NCI-H2196 treated with DMSO at 0.1 percent for 48 hours (cell line): Measurements from ENCODE around the gene NPAS2.

ENCODE experiments used
- DNase-seq: peaks from one replicate; lab custom pipeline; 2025; ENCODE audit not compliant: unreplicated experiment; lab: John Stamatoyannopoulos, UW

Gene NPAS2

GRCh38 chr2:100964681-100965169 is 144.8 kb downstream of the NPAS2 start:
- no peak for DNase-seq

DNA sequence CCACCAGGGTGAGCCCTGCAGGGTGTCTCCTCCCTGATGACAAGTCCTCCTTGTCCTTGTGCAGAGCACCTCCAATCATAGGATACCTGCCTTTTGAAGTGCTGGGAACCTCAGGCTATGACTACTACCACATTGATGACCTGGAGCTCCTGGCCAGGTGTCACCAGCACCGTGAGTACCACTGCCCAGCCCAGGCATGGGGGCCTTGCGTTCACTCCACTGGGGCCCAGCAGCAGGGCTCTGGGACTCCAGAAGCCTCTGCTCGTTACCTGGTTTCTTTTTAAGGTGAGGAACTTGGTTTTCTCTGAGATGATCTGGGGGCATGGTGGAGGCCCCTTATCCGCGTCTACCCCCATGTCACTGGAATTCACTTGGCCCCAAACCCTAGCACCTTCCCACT is 145.7 kb downstream of the NPAS2 start:
- DNase-seq = no peak

GRCh38 chr2:100967716-100968115 is 147.8 kb downstream of the NPAS2 start:
- DNase-seq = no peak

DNA sequence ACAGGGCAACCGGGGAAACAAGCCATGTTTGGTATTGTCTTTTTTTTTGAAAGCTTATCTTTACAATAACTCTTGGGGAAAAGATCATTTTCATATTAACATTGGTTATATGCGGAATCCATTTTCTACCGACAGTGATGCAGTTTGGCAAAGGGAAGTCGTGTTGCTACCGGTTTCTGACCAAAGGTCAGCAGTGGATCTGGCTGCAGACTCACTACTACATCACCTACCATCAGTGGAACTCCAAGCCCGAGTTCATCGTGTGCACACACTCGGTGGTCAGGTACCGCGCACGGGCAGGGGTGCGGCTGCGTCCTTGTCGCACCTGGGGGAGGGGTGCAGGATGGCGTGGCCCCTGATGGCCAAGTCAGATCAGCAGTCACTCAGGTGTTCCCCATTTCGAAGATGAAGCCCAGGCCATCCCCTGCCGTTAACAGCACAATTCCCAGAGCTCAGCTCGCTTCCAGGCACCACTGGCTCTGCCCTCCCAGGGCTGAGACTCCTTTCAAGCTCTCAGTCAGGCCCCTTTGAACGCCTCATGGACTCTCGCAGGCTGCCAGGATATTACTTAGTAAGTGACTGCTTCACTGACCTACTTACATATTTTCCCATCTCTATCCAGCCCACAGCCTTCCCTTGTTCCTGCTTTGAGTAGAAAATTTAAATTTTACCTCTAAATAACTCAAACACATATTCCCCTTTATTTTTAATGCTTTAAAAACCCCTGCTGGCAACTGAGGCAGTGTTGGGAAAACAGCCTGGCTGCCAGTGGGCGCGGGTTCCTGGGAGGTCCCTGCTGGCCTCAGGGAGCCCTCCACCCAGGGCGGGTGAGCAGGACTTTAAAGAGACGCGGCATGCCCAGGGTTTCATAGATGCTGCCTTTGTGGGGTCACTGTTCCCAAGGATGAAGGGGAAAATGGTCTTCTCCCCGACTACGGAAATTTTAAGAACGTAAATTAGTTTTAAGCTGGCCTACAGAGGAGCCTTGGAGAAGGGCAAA is 148.5 kb downstream of the NPAS2 start:
- no peak for DNase-seq

DNA sequence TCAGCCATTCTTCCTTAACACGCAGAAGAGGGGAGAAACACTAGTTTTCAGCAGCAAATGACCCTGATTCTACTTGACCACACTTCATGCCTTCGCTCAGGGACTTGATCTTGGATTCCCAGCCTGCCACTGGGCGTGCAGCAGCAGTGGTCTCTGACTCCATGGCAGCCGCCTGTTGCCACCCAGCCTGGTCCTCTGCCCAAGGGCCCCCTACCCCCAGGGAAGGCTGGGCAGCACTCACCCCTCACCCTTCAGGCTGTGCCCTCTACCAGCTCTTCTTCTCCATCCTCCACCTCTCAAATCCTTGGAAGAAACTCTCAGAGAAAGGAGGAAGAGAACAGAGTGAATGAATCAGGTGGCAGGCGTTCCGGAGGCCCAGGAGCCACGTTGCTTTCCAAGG is 150.1 kb downstream of the NPAS2 start:
- DNase-seq = no peak

DNA sequence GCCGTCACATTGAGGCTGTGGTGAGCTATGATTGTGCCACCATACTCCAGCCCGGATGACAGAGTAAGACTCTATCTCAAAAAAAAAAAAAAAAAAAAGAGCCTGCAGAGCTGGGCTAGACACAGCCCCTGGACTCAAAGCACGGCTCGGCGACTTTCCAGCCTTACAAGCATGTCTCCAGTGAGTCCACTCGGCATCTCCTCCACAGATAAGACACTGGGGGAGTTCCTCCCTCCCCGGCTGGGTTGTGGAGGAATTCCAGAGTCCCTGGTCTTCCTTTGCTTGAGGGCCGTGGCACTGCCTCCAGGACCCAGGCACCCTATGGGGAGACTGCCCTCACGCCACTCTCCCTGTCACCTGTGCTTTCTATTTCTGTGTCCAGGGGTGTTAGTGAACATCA is 151.3 kb downstream of the NPAS2 start:
- DNase-seq = no peak

GRCh38 chr2:100972452-100972851 is 152.5 kb downstream of the NPAS2 start:
- no peak for DNase-seq

DNA sequence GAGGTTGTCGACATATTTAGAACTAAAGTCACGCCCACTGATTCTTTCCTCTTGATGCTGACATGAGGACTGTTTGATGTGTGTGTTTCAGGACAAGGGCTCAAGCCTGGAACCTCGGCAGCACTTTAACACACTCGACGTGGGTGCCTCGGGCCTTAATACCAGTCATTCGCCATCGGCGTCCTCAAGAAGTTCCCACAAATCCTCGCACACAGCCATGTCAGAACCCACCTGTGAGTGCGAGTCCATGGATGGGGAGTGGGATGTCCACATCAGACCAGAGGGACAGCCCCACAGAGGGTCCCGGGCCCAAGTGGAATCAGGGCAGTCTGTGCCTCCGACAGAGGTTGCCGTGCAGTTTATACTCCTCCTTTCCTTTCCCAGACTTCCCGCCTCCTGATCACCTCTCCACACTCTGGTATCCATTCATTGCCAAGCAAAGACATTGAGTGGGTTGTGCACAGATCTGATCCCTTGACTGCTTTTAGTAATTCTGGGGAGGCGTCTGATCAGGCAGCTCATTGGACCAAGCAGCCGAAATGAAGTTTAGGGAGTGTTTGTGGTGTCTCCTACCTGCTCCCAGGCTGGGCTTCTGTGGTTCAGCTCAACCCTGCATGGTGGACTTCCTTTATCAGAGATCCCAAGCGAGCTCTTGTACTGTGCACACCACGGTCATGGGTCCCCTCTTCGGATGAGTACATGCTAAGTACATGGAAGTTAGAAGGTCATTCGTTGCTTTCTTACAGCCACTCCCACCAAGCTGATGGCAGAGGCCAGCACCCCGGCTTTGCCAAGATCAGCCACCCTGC is 155.0 kb downstream of the NPAS2 start:
- DNase-seq = no peak

GRCh38 chr2:100975521-100975785 is 155.5 kb downstream of the NPAS2 start:
- no peak for DNase-seq

- no peak for DNase-seq
Observed at GRCh38 chr2:100976061-100976460, 156.1 kb downstream of the NPAS2 start.

DNA sequence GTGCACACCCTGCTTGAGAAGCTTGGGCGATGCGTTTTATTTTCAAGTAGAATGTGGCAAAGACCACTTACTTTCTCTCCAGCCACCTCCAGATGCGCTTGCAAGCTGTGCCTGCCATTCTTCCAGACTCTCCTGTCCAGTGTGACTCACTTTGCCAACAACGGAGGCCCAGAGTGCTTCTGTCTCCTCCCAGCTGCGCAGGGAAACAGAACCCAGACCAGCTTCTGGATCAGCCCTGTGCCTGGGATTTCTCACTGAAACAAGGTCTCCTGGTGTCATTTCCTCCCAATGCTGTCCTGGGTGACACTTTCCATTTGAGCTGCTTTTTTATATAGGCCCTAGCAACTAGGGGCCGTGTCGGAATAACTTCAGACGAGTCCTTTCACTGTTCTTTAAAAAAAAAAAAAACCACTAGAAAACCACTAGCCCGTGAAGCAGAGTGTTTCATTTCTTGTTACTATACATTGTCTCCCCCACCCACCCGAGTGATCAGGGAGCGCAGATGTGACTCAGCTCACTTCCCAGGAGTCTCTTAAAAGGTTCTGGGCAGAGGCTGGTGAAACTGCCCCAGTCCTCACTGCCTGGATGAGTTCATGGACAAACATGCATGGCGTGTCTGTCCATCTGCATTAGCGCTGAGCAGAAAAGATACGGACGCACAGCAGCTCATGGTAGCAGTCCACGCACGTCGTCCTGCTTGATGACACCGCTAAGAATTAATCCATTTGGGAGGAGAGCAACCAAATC is 156.9 kb downstream of the NPAS2 start:
- no peak for DNase-seq

- no peak for DNase-seq
Observed at GRCh38 chr2:100977511-100977910, 157.6 kb downstream of the NPAS2 start.

- no peak for DNase-seq
Observed at GRCh38 chr2:100978582-100979191, 158.7 kb downstream of the NPAS2 start.

DNA sequence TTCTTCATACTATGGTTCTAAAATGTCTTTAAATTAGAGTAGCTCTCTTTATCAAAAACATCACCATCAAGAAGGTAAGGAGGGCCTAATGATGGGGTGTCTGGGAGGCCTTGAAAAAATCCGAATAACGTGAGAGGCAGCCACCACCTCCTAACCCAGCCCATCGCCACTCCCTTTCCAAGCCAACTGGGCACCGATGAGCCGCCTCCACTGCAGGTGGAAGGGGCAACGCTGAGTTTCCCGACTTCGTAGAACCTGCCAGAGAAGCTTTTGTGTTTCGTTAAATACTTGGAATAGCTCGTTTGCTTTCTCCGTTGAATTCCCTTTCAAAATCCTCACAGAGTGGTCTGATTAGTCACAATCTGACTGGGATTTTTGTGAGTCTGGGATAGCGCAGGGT is 160.1 kb downstream of the NPAS2 start:
- DNase-seq = no peak

DNA sequence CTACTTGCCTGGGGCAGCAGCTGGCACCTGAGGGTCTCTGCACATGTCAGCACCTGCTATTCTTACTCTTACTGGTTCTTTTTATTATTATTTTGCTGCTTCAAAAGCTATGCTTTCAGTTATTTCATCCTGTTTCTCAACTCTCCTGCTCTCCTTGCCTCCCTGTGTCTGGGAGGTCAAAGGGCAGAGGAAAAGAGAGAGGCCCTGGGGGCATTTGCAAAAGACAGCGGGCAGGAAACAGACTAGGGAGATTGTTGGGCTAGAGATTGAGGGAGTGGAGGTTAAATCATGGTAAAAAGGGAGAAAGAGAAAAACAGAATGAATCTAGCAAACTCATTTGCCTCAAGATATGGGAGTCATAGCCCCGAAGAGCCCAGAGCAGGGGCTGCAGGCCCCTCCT is 161.1 kb downstream of the NPAS2 start:
- DNase-seq = no peak

GRCh38 chr2:100982431-100982861 is 162.5 kb downstream of the NPAS2 start:
- DNase-seq = no peak

DNA sequence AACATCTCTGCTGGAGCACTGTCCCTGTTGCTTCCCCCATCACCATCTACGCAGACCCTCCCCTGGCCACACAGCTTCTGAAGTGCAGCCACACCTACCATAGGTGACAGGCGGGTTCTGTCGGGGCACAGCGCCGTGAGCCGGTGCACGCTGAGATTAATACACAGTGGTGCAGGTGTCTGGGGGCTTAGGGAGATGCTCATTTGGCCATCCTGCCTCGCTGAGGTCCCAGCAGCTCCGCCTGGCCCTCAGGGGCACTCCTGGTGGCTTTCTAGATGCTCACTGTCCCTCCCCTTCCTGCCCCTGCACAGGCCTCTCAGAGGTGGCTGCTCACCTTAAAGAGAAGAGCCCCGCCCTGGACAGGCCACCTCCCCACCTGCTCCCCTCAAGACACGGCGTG is 163.3 kb downstream of the NPAS2 start:
- DNase-seq = no peak

DNA sequence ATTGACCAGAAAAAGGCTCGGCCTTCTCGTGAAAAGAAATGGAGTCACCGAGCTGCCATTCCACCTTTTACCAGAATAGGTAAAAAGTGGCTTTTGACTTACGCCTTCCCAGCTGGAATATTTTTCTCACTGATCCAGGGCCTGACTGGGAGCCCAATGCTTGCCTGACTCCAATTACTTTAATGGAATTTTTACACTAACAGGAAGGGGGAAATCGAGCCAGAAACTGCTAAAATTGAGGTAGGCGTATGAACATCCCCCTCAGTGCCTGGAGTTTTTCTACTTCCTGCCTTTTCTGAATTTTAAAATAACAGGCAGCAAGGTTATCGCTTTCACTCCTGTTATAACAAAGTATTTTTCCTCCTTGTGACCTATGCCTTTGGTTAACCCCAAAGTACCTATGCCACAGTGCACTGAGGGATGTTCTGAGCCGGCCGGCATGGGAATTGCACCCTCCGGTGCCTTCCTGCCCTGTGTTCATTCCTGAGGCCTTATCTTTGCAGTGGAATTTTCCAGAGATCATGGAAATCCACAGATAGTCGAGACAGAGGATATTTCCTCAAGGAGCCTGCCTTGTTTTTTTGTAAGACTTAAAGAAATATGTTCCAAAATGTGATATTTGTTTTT is 163.9 kb downstream of the NPAS2 start:
- DNase-seq = no peak

DNA sequence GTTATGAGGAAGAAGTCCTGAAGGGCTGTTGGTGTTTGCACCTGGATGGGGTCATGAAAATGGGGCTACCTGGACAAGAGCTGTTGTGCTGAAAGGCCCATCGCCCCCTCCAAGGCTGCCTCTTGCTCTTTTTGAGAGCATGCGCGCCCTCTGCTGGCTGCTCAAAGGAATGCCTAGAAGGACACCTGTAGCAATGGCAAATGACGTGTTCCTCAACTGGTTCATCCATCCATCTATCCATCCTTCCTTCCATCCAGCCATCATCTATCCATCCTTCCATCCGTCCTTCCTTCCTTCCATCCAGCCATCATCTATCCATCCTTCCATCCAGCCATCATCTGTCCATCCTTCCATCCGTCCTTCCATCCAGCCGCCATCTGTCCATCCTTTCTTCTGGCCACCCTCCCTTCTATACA is 165.0 kb downstream of the NPAS2 start:
- peak; percentile 42 for DNase-seq

DNA sequence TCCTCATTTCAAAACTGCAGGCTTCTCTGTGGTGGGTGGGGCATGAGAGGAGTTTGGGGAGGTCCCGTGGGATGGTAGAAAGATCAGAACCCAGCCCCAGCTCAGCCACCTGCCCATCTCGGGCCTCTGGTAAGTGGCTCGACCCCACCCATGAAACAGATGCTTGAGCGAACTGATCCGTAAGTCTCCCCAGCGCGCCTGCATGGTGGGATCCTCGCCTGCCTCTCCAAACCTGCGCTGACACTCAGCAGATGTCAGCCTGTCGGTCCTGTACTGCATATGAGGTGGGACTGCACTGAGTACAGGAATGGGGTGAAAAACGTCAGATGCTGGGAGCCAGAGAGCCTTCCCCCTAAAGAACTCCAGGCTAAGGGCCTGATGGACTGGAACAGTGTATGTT is 166.2 kb downstream of the NPAS2 start:
- no peak for DNase-seq
